Tibial nerve (tissue), 4 donors: ENCODE results near the gene CYP4F12.

Experiments used
- EP300 ChIP-seq, 2 donors: sonication (generic); formaldehyde crosslinking; IDR thresholded peaks; one replicate each; pipeline ENCODE4 v1.6.1; 2017; ENCODE audit warnings: antibody characterized with exemption in 2 of 2, mild to moderate bottlenecking in 1 of 2
- POLR2A ChIP-seq, 2 donors: fragments of 450-650 bp; IDR thresholded peaks; one replicate each; pipeline ENCODE4 v1.6.1; 2017; ENCODE audit warnings: antibody characterized with exemption in 2 of 2, mild to moderate bottlenecking in 2 of 2, moderate library complexity in 2 of 2
- TF ChIP-seq, protein P1 (sequence below), 5 experiments: fragments of 200-600 bp in 3 of 5; fragments of 450-650 bp in 2 of 5; sonication (generic) in 3 of 5; IDR thresholded peaks; one replicate each; pipeline ENCODE4 v1.5.1; 2016 to 2019; ENCODE audit warnings: antibody characterized with exemption in 5 of 5, mild to moderate bottlenecking in 3 of 5, moderate library complexity in 2 of 5

GRCh38 chr19:15680478-15681322 lies 7.8 kb downstream of the CYP4F12 start:
- TF ChIP-seq POLR2A (IDR thresholded peaks at IDR 0.05) (no peak), EP300 (IDR thresholded peaks at IDR 0.05) (no peak)
- TF ChIP-seq, protein P1, sequence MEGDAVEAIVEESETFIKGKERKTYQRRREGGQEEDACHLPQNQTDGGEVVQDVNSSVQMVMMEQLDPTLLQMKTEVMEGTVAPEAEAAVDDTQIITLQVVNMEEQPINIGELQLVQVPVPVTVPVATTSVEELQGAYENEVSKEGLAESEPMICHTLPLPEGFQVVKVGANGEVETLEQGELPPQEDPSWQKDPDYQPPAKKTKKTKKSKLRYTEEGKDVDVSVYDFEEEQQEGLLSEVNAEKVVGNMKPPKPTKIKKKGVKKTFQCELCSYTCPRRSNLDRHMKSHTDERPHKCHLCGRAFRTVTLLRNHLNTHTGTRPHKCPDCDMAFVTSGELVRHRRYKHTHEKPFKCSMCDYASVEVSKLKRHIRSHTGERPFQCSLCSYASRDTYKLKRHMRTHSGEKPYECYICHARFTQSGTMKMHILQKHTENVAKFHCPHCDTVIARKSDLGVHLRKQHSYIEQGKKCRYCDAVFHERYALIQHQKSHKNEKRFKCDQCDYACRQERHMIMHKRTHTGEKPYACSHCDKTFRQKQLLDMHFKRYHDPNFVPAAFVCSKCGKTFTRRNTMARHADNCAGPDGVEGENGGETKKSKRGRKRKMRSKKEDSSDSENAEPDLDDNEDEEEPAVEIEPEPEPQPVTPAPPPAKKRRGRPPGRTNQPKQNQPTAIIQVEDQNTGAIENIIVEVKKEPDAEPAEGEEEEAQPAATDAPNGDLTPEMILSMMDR (IDR thresholded peaks at IDR 0.05), result no peak
